SH-SY5Y (cell line): Measurements from ENCODE around the gene F2RL1.

Source experiments
- GATA2 ChIP-seq: IDR thresholded peaks from 2 replicates; pipeline ENCODE4 v1.6.1; 2011; ENCODE audit warnings: mild to moderate bottlenecking, low read depth, low read length
- GATA3 ChIP-seq: IDR thresholded peaks from 2 replicates; pipeline ENCODE4 v1.6.1; 2011; ENCODE audit warnings: low read depth, mild to moderate bottlenecking, low read length, moderate library complexity

GRCh38 chr5:76811214-76811613, 7.6 kb upstream of the F2RL1 start:
- TF ChIP-seq GATA3 (no peak), GATA2 (no peak)
